ENCODE measurements around the gene ADARB1.

DNA sequence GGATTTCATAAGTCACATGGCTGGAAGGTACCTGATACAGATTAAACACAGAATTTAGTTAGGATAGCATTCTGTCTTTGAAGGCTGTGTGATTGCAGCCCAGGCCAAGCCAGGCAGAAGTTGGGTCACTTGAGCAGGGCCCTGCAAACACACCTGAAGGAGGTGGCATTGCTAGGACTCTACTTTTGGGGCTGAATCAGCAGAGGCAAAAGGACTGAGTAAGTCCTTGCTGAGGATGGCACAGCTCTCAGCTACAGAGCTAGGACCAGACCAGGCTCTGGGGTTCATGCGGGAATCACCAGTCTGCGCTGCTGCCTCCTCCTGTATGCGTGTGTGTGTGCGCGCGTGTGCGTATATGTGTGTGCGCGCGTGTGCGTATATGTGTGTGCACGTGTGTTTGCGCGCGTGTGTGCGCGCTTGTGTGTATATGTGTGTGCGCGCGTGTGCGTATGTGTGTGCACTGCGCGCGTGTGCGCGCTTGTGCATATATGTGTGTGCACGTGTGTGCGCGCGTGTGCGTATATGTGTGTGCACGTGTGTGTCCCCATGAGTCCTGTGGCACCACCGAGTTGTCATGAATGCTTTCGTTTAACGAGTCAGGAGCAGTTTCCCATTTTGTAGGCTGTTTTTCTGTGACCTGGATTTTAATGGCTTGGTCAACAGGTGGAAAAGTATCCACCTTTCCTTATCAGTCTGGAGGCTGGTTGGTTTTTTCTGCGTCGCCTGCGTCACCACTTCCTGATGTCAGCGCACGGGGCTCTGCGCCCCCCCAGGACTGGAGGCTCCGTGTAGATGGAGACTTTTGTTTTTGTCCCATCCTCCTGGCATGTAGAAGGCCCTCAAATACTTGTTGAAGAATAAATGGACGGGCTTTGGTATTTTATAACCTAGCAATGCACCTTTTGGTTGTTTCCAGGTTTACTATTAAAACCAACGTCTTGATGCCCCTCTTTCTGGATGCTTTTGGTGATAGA, 34.7 kb downstream of the ADARB1 start:
- TF ChIP-seq ELF1 (IDR thresholded peaks at IDR 0.05): no peak
- no peak for TF ChIP-seq CTCF (IDR thresholded peaks at IDR 0.05)
- no peak for TF ChIP-seq GABPA (IDR thresholded peaks at IDR 0.05; ENCODE audit: low read depth)
